Suppressor macrophage treated with lipopolysaccharide for 1 hour (primary cell): ENCODE results near the gene ZNF423.

Experiments
- DNase-seq, 3 donors: peaks; one replicate each; pipeline ENCODE4 v3.0.0-alpha.2; 2020 to 2022

Gene ZNF423

GRCh38 chr16:49660626-49661025 lies 195.3 kb downstream of the ZNF423 start:
- no peak for DNase-seq

- no peak for DNase-seq
Observed at GRCh38 chr16:49659356-49659755, 196.6 kb downstream of the ZNF423 start.

GRCh38 chr16:49658531-49658930 lies 197.4 kb downstream of the ZNF423 start:
- no peak for DNase-seq

- no peak for DNase-seq
Observed at GRCh38 chr16:49657736-49658465, 198.0 kb downstream of the ZNF423 start.

- DNase-seq = no peak
Observed at GRCh38 chr16:49654425-49654824, 201.5 kb downstream of the ZNF423 start.

- DNase-seq = no peak
Observed at GRCh38 chr16:49653577-49653976, 202.3 kb downstream of the ZNF423 start.

GRCh38 chr16:49653173-49653570 lies 202.7 kb downstream of the ZNF423 start:
- DNase-seq = no peak

- DNase-seq = no peak
Observed at GRCh38 chr16:49652456-49653172, 203.3 kb downstream of the ZNF423 start.

GRCh38 chr16:49651996-49652395 lies 203.9 kb downstream of the ZNF423 start:
- no peak for DNase-seq

- DNase-seq = no peak
Observed at GRCh38 chr16:49651226-49651625, 204.7 kb downstream of the ZNF423 start.

- DNase-seq = no peak
Observed at GRCh38 chr16:49650603-49651002, 205.3 kb downstream of the ZNF423 start.

GRCh38 chr16:49649013-49649765 lies 206.7 kb downstream of the ZNF423 start:
- no peak for DNase-seq

GRCh38 chr16:49647673-49648072 lies 208.2 kb downstream of the ZNF423 start:
- DNase-seq = no peak

- DNase-seq = no peak
Observed at GRCh38 chr16:49645263-49645662, 210.6 kb downstream of the ZNF423 start.

- DNase-seq = no peak
Observed at GRCh38 chr16:49644145-49644463, 211.8 kb downstream of the ZNF423 start.

GRCh38 chr16:49643429-49644144 lies 212.3 kb downstream of the ZNF423 start:
- DNase-seq = no peak

- DNase-seq = no peak
Observed at GRCh38 chr16:49641250-49641649, 214.7 kb downstream of the ZNF423 start.

- DNase-seq = no peak
Observed at GRCh38 chr16:49640581-49640980, 215.3 kb downstream of the ZNF423 start.

- no peak for DNase-seq
Observed at GRCh38 chr16:49639739-49640431, 216.0 kb downstream of the ZNF423 start.

- no peak for DNase-seq
Observed at GRCh38 chr16:49638673-49639610, 217.0 kb downstream of the ZNF423 start.

GRCh38 chr16:49637933-49638672 lies 217.8 kb downstream of the ZNF423 start:
- no peak for DNase-seq
